Measurements from ENCODE around the gene CSTPP1.

Gene CSTPP1

DNA sequence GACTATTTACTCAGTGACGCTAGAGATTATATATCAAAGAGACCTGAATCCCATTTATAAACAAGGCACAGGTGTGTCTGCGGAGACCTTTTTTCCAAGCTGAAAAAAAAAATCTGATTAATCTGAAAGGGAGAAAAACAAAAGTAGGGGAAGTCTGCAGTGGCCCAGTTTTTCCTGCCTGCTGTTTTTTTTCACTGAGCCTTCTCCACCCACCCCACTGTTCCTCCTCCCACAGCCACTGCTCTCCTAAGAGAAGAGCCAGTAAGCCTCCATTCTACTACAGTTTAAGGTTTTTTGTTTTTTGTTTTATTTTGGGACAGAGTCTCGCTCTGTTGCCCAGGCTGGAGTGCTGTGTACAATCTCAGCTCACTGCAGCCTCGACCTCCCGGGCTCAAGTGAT lies 221.7 kb downstream of the CSTPP1 start (continued):
- TF ChIP-seq, protein P1, sequence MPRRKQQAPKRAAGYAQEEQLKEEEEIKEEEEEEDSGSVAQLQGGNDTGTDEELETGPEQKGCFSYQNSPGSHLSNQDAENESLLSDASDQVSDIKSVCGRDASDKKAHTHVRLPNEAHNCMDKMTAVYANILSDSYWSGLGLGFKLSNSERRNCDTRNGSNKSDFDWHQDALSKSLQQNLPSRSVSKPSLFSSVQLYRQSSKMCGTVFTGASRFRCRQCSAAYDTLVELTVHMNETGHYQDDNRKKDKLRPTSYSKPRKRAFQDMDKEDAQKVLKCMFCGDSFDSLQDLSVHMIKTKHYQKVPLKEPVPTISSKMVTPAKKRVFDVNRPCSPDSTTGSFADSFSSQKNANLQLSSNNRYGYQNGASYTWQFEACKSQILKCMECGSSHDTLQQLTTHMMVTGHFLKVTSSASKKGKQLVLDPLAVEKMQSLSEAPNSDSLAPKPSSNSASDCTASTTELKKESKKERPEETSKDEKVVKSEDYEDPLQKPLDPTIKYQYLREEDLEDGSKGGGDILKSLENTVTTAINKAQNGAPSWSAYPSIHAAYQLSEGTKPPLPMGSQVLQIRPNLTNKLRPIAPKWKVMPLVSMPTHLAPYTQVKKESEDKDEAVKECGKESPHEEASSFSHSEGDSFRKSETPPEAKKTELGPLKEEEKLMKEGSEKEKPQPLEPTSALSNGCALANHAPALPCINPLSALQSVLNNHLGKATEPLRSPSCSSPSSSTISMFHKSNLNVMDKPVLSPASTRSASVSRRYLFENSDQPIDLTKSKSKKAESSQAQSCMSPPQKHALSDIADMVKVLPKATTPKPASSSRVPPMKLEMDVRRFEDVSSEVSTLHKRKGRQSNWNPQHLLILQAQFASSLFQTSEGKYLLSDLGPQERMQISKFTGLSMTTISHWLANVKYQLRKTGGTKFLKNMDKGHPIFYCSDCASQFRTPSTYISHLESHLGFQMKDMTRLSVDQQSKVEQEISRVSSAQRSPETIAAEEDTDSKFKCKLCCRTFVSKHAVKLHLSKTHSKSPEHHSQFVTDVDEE (CRISPR knock-in tag; IDR thresholded peaks at IDR 0.05) = no peak
- TF ChIP-seq ZC3H10 (CRISPR knock-in tag; IDR thresholded peaks at IDR 0.05) (no peak), BACH2 (CRISPR knock-in tag; IDR thresholded peaks at IDR 0.05; ENCODE audit: borderline replicate concordance) (no peak), RARB (CRISPR knock-in tag; IDR thresholded peaks at IDR 0.05) (no peak), ISL1 (CRISPR knock-in tag; IDR thresholded peaks at IDR 0.05) (no peak), ZNF8 (CRISPR knock-in tag; IDR thresholded peaks at IDR 0.05) (no peak)

DNA sequence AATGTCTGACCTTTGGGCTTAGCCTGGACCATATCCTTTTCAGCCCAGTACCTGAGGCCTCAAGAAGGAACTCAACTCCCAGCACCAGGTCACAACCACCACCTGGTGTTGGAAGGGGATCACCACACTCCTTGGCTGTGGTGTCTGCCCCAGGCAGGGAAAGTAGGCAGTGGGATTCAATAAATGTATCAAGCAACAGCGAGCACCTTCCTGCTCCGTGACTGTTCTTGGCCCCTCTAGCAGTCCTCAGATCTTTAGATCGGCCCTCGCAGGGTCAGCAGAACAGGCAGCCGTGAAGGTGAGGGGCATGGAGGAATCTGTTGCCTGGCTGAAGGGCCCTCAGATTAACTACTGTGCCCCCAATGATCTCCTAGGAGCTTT lies 224.2 kb downstream of the CSTPP1 start:
- ATAC-seq = peak; percentile 14
- TF ChIP-seq ESRRG (CRISPR knock-in tag; IDR thresholded peaks at IDR 0.05) (no peak), TOX (CRISPR knock-in tag; IDR thresholded peaks at IDR 0.05; ENCODE audit: borderline replicate concordance) (no peak), CSDC2 (CRISPR knock-in tag; IDR thresholded peaks at IDR 0.05) (no peak), ARNTL (CRISPR knock-in tag; IDR thresholded peaks at IDR 0.05; ENCODE audit: borderline replicate concordance, low read depth) (no peak), ZNF70 (CRISPR knock-in tag; IDR thresholded peaks at IDR 0.05) (no peak), ZNF565 (CRISPR knock-in tag; conservative IDR thresholded peaks at IDR 0.05; ENCODE audit: low read depth) (no peak)
- TF ChIP-seq, protein P2, sequence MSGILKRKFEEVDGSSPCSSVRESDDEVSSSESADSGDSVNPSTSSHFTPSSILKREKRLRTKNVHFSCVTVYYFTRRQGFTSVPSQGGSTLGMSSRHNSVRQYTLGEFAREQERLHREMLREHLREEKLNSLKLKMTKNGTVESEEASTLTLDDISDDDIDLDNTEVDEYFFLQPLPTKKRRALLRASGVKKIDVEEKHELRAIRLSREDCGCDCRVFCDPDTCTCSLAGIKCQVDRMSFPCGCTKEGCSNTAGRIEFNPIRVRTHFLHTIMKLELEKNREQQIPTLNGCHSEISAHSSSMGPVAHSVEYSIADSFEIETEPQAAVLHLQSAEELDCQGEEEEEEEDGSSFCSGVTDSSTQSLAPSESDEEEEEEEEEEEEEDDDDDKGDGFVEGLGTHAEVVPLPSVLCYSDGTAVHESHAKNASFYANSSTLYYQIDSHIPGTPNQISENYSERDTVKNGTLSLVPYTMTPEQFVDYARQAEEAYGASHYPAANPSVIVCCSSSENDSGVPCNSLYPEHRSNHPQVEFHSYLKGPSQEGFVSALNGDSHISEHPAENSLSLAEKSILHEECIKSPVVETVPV (CRISPR knock-in tag; IDR thresholded peaks at IDR 0.05) = no peak
- TF ChIP-seq, protein P3, sequence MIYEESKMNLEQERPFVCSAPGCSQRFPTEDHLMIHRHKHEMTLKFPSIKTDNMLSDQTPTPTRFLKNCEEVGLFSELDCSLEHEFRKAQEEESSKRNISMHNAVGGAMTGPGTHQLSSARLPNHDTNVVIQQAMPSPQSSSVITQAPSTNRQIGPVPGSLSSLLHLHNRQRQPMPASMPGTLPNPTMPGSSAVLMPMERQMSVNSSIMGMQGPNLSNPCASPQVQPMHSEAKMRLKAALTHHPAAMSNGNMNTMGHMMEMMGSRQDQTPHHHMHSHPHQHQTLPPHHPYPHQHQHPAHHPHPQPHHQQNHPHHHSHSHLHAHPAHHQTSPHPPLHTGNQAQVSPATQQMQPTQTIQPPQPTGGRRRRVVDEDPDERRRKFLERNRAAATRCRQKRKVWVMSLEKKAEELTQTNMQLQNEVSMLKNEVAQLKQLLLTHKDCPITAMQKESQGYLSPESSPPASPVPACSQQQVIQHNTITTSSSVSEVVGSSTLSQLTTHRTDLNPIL (CRISPR knock-in tag; IDR thresholded peaks at IDR 0.05; ENCODE audit: low read depth) = no peak

DNA sequence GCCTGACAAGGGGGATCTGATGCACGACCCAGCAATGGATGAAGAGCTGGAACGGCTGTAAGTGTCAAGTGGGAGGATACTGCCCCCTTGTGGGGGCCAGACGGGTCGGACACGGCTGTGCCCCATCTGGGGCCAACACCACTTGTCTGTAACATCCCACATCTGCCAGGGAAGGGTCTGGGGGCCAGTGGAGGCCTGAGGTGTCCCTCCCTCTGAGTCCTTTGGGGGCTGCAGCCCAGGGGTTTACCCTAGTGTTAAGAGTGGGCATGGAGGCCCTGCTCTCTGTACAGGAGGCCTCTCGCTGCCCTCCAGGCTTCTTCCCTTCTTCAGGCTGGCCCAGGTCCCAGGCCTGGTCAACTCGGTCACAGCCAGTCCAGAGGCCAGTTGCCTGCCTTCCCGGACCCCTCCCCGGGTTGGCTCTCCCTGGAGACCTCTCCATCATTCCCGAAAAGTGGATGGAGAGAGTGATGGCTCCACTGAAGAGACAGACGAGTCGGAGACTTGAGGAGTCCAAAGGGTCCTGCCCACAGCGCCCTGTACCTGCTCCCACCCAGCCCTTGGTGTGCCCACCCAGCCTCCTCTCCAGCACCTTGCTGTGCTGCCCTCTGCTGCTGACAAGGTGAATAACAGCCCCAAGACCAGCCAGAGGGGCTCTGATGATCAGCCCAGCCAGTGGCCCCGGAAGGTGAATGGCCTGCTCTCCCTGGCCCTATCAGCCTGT lies 224.7 kb downstream of the CSTPP1 start:
- ATAC-seq = peak; percentile 89
- TF ChIP-seq GLIS3 (CRISPR knock-in tag; IDR thresholded peaks at IDR 0.05) (no peak), RARB (CRISPR knock-in tag; IDR thresholded peaks at IDR 0.05) (no peak), TCF4 (CRISPR knock-in tag; IDR thresholded peaks at IDR 0.05; ENCODE audit: borderline replicate concordance) (no peak), ZNF8 (CRISPR knock-in tag; IDR thresholded peaks at IDR 0.05) (no peak), OSR1 (CRISPR knock-in tag; IDR thresholded peaks at IDR 0.05) (no peak), ARNTL (CRISPR knock-in tag; IDR thresholded peaks at IDR 0.05; ENCODE audit: borderline replicate concordance, low read depth) (no peak), ZNF70 (CRISPR knock-in tag; IDR thresholded peaks at IDR 0.05) (no peak), PPARA (CRISPR knock-in tag; IDR thresholded peaks at IDR 0.05; ENCODE audit: borderline replicate concordance) (no peak)
- TF ChIP-seq, protein P2 (CRISPR knock-in tag; IDR thresholded peaks at IDR 0.05) = no peak
- TF ChIP-seq, protein P3 (CRISPR knock-in tag; IDR thresholded peaks at IDR 0.05; ENCODE audit: low read depth) = no peak
- TF ChIP-seq, protein P4, sequence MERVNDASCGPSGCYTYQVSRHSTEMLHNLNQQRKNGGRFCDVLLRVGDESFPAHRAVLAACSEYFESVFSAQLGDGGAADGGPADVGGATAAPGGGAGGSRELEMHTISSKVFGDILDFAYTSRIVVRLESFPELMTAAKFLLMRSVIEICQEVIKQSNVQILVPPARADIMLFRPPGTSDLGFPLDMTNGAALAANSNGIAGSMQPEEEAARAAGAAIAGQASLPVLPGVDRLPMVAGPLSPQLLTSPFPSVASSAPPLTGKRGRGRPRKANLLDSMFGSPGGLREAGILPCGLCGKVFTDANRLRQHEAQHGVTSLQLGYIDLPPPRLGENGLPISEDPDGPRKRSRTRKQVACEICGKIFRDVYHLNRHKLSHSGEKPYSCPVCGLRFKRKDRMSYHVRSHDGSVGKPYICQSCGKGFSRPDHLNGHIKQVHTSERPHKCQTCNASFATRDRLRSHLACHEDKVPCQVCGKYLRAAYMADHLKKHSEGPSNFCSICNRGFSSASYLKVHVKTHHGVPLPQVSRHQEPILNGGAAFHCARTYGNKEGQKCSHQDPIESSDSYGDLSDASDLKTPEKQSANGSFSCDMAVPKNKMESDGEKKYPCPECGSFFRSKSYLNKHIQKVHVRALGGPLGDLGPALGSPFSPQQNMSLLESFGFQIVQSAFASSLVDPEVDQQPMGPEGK (CRISPR knock-in tag; IDR thresholded peaks at IDR 0.05; ENCODE audit: borderline replicate concordance) = no peak
